ENCODE measurements around the gene FAXDC2. TPM values are rescaled to one million over a fixed set of nuclear protein-coding genes. Genes with fewer than 3 reads are reported as not detected.
A peak's percentile ranks its signal among the peaks of the same experiment; 100 is the strongest.

Gene FAXDC2
- total and polyA plus RNA-seq, 2 of the 13 experiments (the other 11 are each of a cell fraction or from before 2014, with no cell fraction given): 4.7 to 58.8 TPM

GRCh38 chr5:154842689-154843530 lies 7.5 kb downstream of the FAXDC2 start (continued):
- TF ChIP-seq ZMAT5 (CRISPR knock-in tag; IDR thresholded peaks at IDR 0.05; ENCODE audit: borderline replicate concordance, low read depth): no peak
- TF ChIP-seq RARA (CRISPR knock-in tag; IDR thresholded peaks at IDR 0.05): peak; percentile 95
- TF ChIP-seq TFDP2 (CRISPR knock-in tag; IDR thresholded peaks at IDR 0.05): no peak
- TF ChIP-seq CSRNP1 (CRISPR knock-in tag; IDR thresholded peaks at IDR 0.05): no peak
- no peak for TF ChIP-seq PCBP1 (IDR thresholded peaks at IDR 0.05; ENCODE audit: borderline replicate concordance, low read depth, low read length)
- no peak for TF ChIP-seq EHMT2 (IDR thresholded peaks at IDR 0.05; ENCODE audit: borderline replicate concordance, low read depth, low read length)
- TF ChIP-seq ZNF343 (CRISPR knock-in tag; IDR thresholded peaks at IDR 0.05): no peak
- TF ChIP-seq ZUFSP (CRISPR knock-in tag; IDR thresholded peaks at IDR 0.05; ENCODE audit: borderline replicate concordance): no peak
- no peak for TF ChIP-seq ZNF556 (CRISPR knock-in tag; IDR thresholded peaks at IDR 0.05; ENCODE audit: borderline replicate concordance)
- 0 out of 2 replicates have a peak, but pooled peaks have one; percentile 22 for TF ChIP-seq JUNB (CRISPR knock-in tag; IDR thresholded peaks at IDR 0.05; ENCODE audit: borderline replicate concordance)
- peak; percentile 96 for TF ChIP-seq HDAC2 (CRISPR knock-in tag; IDR thresholded peaks at IDR 0.05)
- TF ChIP-seq ZNF569 (CRISPR knock-in tag; IDR thresholded peaks at IDR 0.05; ENCODE audit: borderline replicate concordance): no peak
- no peak for TF ChIP-seq MLXIP (CRISPR knock-in tag; IDR thresholded peaks at IDR 0.05; ENCODE audit: borderline replicate concordance)
- no peak for TF ChIP-seq ATAD3A (CRISPR knock-in tag; IDR thresholded peaks at IDR 0.05)
- TF ChIP-seq MIER3 (CRISPR knock-in tag; IDR thresholded peaks at IDR 0.05; ENCODE audit: borderline replicate concordance): peak; percentile 90; the same call in 1 of the 2 replicates
- TF ChIP-seq ZFP36L1 (CRISPR knock-in tag; IDR thresholded peaks at IDR 0.05): no peak
- TF ChIP-seq ZNF550 (CRISPR knock-in tag; IDR thresholded peaks at IDR 0.05; ENCODE audit: borderline replicate concordance): no peak
- no peak for TF ChIP-seq HES4 (CRISPR knock-in tag; IDR thresholded peaks at IDR 0.05; ENCODE audit: borderline replicate concordance)

All from HepG2 (cell line).